Nephron (organoid): Measurements from ENCODE around the gene DDX54.

Source experiments
- H3K27ac Mint-ChIP-seq, 3 experiments: 2 replicates each; pipeline ENCODE4 v1.8.0; 2020; ENCODE audit warnings: mixed read lengths in 3 of 3, mild to moderate bottlenecking in 2 of 3, moderate library complexity in 1 of 3
- H3K27me3 Mint-ChIP-seq: 2 replicates; pipeline ENCODE4 v1.8.0; 2021; ENCODE audit warnings: low read depth, mild to moderate bottlenecking, moderate library complexity, mixed read lengths
- H3K36me3 Mint-ChIP-seq: 2 replicates; pipeline ENCODE4 v1.8.0; 2020; ENCODE audit warnings: low read depth, mixed read lengths
- H3K4me1 Mint-ChIP-seq: 2 replicates; pipeline ENCODE4 v1.8.0; 2020; ENCODE audit warnings: mixed read lengths
- H3K4me3 Mint-ChIP-seq, 3 experiments: 2 replicates each; pipeline ENCODE4 v1.8.0; 2020; ENCODE audit warnings: mild to moderate bottlenecking in 3 of 3, mixed read lengths in 3 of 3, moderate library complexity in 2 of 3
- H3K9me3 Mint-ChIP-seq: 2 replicates; pipeline ENCODE4 v1.8.0; 2020; ENCODE audit warnings: mixed read lengths
- CTCF ChIP-seq, 3 experiments: fragments of 200-600 bp; sonication (generic); IDR thresholded peaks; one replicate each; pipeline ENCODE4 v1.5.0; 2021; ENCODE audit warnings: antibody characterized with exemption in 3 of 3; ENCODE audit not compliant: unreplicated experiment in 3 of 3

Gene DDX54

DNA sequence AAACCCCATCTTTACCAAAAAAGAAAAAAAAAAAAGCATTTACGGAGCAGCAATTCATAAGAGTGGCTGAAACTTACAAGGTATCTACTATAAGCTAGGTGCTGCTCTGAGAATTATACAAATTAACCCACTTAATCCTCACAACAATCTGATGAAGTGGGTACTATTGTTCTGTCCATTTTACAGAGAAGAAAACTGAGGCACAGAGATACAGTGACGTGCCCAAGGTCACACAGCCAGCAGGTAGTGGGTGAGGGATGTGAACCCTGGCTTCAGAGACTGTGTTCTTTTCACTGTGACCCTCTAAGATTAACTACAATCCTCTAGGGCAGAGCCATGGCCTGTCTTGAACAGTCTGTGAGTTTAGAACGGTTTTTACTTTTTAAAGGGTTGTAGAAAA is 3.3 kb downstream of the DDX54 start:
- Mint-ChIP-seq H3K4me1 (peaks cover 12% of the 10 kb centered on the region), H3K27me3 (peaks cover 4% of the 10 kb centered on the region), H3K9me3 (peaks cover 6% of the 10 kb centered on the region), H3K4me3 (peak overlapping the region in 2 of 3 experiments; percentile 32 to 71), H3K36me3 (peaks cover 52% of the 10 kb centered on the region), H3K27ac (no peak overlapping the region)
- no peak for TF ChIP-seq CTCF (IDR thresholded peaks at IDR 0.05; ENCODE audit: unreplicated experiment in 3 of 3)

DNA sequence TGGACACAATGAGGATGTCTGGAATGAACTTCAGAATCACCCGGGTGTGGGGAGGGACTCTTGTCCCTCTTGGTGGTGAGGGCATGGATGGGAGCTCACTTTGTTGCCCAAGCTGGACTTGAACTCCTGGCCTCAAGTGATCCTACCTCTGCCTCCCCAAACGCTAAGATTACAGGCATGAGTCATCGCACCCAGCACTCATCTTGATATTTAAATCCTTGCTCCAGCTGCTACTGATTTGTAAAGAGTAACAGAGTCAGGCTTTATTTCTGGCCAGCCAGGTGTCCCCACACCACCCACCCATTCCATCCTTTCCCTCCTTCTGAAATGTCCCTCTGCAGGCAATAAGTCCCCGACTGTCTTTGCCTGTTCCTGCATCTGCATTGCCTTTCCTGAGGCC is 4.9 kb downstream of the DDX54 start:
- Mint-ChIP-seq H3K4me3 (no peak overlapping the region), H3K27me3 (peaks cover 4% of the 10 kb centered on the region), H3K4me1 (peaks cover 4% of the 10 kb centered on the region), H3K9me3 (peaks cover 6% of the 10 kb centered on the region), H3K36me3 (peaks cover 61% of the 10 kb centered on the region), H3K27ac (no peak overlapping the region)
- TF ChIP-seq CTCF (IDR thresholded peaks at IDR 0.05; ENCODE audit: unreplicated experiment in 3 of 3) = no peak

DNA sequence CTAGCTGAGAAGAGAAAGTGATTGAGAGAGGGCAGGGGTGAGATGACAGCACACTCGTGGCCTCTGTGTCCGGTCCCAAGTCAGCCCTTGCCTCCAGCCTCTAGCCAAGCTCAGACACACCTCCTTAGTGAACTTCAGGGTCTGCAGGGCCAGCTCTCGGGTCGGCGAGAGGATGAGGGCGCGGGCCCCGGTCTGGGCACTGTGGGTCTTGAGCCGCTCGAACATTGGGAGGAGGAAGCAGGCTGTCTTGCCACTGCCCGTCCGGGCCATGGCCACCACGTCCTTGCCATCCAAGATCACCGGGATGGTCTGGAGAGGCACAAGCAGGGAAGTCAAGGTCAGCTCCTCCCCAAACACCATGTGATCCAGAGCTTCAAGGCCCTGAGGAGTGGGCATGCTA is 6.3 kb downstream of the DDX54 start:
- no peak for TF ChIP-seq CTCF (IDR thresholded peaks at IDR 0.05; ENCODE audit: unreplicated experiment in 3 of 3)
- Mint-ChIP-seq H3K4me1 (no peaks in the 10 kb centered on the region), H3K9me3 (peaks cover 6% of the 10 kb centered on the region), H3K27me3 (peaks cover 4% of the 10 kb centered on the region), H3K36me3 (peaks cover 69% of the 10 kb centered on the region), H3K27ac (no peak overlapping the region), H3K4me3 (no peak overlapping the region)

DNA sequence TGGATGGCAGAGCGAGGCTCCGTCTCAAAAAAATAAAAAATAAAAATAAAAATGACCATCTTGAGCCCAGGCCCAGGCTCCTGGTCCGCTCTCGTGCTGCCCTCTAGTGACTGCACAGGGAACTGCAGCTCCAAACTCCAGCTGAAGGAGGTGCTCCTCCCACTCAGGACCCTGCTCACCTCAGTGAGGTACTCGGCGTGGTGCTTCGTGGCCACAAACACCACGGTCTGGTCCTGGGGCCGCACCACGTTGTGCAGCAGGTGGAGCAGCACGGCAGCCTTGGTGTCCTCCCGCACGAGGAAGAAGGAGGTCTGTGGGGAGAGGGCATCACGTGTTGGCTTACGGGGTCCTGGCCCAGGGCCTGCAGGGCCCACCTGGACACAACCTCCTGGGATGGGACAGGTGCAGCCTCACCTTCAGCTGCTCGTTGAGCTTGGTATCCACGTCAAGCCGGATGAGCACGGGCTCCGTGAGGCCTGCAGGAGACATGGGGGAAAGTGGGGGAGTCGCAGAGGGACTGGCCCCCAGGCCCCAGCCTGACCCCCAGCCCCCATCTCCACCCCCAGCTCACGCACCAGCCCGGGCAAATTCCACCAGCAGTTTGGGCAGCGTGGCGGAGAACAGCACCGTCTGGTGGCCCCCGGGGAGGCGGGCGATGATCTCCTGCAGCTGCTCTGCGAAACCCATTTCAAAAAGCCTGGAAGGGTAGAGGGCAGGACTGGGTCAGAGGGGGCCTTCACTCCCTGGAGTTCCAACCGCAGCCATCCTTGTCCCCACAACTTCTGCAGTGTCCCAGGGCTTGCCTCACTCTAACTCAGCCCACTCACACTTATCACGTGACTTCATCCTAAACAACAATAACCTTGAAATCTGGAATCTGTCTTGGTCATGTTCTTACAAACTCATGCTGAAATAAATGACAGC is 10.6 kb downstream of the DDX54 start:
- Mint-ChIP-seq H3K9me3 (peaks cover 6% of the 10 kb centered on the region), H3K4me3 (no peak overlapping the region), H3K27ac (peak overlapping the region in 1 of 3 experiments; percentile 36), H3K4me1 (peaks cover 3% of the 10 kb centered on the region), H3K27me3 (peaks cover 4% of the 10 kb centered on the region), H3K36me3 (peaks cover 85% of the 10 kb centered on the region)
- TF ChIP-seq CTCF (IDR thresholded peaks at IDR 0.05; ENCODE audit: unreplicated experiment in 3 of 3) = peak; percentile 98 to 99 (median 99)

DNA sequence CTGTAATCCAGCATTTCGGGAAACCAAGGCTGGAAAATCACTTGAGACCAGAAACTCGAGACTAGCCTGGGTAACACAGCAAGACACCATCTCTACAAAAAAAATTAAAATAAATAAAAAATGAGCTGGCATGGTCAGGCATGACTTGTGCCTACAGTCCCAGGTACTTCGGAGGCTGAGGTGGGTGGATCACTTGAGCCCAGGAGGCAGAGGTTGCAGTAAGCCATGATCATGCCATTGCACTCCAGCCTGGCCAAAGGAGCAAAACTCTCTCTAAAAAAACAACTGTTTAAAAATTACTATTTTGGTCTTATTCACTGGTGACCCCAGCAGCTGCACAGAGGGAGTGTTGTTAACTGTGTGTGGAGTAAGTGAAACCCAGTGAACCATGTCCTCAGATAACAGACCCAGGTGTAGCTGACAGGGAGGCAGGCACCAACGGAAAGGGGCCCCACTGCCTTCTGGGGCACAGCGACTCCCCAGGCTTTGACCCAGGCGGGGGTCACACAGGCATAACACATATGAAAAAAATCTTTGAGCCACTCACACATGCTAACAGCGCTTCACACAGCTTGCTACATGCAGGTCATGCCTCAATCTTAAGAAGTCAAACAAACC is 12.1 kb downstream of the DDX54 start:
- Mint-ChIP-seq H3K27ac (peak overlapping the region in 1 of 3 experiments; percentile 38), H3K27me3 (peaks cover 4% of the 10 kb centered on the region), H3K9me3 (peaks cover 6% of the 10 kb centered on the region), H3K4me3 (no peak overlapping the region), H3K36me3 (peaks cover 73% of the 10 kb centered on the region), H3K4me1 (peaks cover 3% of the 10 kb centered on the region)
- no peak for TF ChIP-seq CTCF (IDR thresholded peaks at IDR 0.05; ENCODE audit: unreplicated experiment in 3 of 3)
